ENCODE measurements around the gene SUGCT.

Gene SUGCT

DNA sequence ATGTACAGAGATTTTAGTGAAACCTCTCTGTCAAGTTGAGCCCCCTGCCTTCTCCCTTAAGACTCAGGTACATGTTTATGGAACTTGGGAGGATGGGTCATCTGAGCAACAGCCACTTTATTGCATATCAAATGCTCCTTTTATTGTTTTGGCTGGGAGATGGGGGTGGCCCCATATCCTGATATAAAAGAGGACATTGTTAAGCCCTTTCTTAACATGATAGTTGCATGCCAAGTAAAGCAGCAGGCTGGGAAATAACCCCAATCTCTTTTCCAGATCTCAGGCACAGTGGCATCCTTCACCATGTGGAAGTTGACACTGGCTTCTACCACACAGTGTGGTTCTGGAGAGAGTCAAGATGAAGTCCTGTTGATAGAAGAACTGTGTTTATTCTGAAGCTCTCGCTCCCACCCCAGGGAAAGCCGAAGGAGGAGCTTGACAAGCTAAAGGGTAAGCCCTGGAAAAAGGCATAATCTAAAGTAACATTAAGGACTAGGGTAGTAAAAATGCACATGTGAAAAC, 746.7 kb downstream of the SUGCT start:
- DNase-seq (ENCODE audit: insufficient read length, low spot score) (no peak), FAIRE-seq (no peak)

DNA sequence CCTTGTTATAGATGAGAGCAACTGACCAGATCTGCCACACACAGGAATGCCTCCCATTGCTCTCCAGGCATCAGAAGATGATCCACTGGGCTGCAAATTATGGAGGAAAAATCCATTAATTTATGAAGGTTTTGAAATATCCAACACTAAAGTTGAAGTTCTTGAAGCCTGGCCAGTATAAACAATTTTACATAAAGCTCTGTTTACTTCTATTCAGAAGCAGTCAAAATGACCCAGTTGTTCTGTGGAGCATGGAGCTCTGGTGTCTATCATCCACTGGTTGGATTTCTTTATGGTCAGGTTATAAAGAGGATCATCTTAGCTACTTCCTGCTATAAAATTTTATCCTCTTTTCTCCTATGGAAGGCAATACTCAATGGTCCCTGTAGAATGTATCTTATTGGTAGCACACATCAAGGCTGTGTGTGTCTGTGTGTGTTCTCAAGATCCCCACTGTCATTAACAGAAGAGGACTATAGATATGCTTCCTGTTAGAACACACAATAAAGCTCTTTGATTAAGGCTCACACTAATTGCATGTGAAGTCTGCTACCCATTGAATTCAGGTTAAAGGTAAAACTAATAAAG, 747.4 kb downstream of the SUGCT start:
- DNase-seq (ENCODE audit: insufficient read length, low spot score) (no peak), FAIRE-seq (no peak)

DNA sequence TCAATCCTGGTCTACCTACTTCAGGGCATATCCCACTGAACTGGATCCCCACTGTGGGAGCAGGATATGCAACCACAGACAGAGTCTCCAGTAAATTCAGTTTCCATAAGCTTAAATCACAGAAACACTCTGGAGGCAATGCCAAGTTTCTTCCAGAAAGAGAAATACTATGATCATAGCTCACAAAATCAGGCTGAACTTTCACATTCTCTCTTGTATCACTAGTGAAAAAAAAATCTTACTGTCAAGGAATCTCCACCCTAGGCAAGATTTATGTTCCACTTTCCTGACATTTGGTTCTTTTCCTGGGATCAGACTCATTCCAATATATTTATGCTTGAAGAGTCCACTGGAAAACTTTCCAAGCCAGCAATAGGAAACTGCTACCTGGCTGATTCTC, 749.0 kb downstream of the SUGCT start:
- DNase-seq (ENCODE audit: insufficient read length, low spot score) (no peak), FAIRE-seq (no peak)

DNA sequence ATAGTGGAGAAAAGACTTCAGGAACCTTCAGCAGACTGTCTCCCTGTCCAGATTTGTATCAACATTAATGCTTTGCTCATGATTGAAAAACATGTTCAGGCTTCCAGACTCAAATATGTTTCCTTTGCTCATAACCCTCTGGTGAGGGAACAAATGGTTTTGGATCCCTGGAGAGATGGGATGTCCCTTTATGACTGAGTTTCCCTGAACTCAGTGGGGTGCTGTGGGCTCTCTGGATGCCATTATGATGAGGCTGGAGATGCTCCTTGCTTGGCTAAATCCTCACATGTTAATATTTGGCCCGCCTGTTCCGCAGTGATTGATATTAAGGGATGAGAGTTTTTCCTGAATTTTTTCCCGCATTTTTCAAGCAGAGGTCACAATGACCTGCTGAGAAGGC, 749.4 kb downstream of the SUGCT start:
- DNase-seq (ENCODE audit: insufficient read length, low spot score) (no peak), FAIRE-seq (no peak)

- FAIRE-seq (no peak), DNase-seq (ENCODE audit: insufficient read length, low spot score) (no peak)
These were observed 750.7 kb downstream of the SUGCT start for GRCh38 chr7:40885503-40885902.

DNA sequence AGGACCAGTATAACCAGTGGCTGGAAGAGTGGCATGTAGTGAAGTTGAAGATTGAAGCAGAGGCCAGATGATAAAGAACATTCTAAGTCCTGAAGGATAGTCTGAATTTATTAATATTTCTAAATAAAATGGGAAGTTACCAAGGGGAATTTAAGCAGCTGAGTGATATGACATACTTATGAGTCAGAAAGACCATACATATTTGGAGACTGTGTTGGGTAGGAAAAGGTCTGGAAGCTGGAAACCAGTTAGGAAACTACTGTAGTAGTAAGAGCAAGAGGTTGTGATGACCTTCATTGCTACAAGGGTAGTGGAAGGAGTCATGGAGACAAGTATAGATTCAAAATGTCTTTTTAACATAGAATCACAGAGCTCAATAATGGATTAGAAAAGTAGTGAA, 752.3 kb downstream of the SUGCT start:
- no peak for DNase-seq (ENCODE audit: insufficient read length, low spot score)
- no peak for FAIRE-seq

DNA sequence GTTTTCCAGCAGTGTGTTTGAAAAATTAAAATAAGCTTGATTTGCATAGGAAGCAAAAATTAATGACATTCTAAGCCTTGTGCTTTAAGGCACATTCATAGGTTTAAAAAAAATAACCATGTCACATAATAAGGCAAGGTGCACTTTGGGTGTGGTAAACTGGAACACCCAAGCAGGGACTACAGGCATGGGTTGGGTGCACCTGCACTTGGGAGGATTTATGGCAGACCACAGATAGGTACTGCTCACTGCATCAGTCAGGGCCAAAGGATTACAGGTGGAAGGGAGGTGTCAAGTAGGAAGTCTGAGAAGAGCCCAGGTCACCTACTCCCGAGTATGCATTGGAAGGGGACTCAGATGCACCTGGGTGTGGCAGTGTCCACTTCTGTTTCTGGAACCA, 753.7 kb downstream of the SUGCT start:
- FAIRE-seq (no peak), DNase-seq (ENCODE audit: insufficient read length, low spot score) (no peak)

- no peak for DNase-seq (ENCODE audit: insufficient read length, low spot score)
- no peak for FAIRE-seq
These were observed 754.3 kb downstream of the SUGCT start for GRCh38 chr7:40889099-40889498.

- no peak for FAIRE-seq
These were observed 754.7 kb downstream of the SUGCT start for GRCh38 chr7:40889539-40889938.

DNA sequence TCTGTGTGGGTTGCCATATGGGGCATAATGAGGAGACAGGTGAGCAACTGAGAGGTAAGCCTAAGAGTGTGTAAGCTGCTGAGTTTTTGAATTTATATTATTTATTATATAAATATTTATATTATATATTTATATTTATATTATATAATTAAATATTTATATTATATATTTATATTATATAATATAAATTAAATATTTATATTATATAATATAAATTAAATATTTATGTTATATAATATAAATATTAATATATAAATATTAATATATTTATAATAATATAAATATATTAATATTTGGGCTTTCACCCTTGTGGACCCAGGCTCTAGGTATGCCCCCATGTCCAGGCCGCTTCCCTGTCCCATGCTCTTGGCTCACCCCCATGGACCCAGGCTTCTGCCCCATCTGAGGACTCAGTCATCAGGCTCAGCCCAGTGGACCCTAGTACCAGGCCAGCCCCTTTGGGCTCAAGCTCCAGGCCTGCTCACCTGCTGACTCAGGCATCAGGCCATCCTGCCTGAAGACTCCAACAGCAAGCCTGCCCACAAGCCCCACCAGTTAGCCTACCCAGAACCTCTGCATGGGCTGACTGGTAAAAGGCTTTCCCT, 755.4 kb downstream of the SUGCT start:
- FAIRE-seq (no peak), DNase-seq (ENCODE audit: insufficient read length, low spot score) (no peak)

More at GRCh38 chr7:40889539-40889938, 754.7 kb downstream of the SUGCT start:
- no peak for DNase-seq (ENCODE audit: insufficient read length, low spot score)

GRCh38 chr7:40891232-40891631, 756.4 kb downstream of the SUGCT start:
- FAIRE-seq (no peak), DNase-seq (ENCODE audit: insufficient read length, low spot score) (no peak)

DNA sequence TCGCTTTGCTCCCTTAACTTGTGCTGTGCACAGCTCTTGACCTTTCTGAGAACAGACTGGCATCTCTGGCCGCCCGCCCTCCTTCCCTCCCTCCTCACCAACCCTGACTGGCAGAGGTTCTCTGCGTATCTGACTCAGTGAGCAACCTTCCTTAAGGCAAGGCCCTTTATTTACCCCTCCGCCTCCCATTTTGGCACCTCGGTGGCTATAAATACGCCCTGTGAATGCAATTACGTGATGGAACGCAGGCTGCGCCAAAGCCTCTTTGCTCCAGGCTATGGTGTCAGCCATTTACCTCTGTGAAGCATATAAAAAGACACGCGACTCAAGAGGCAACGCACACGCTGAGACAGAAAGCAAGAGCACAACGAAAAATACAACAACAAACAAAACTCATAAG, 764.3 kb downstream of the SUGCT start:
- FAIRE-seq (no peak), DNase-seq (ENCODE audit: insufficient read length, low spot score) (no peak)

DNA sequence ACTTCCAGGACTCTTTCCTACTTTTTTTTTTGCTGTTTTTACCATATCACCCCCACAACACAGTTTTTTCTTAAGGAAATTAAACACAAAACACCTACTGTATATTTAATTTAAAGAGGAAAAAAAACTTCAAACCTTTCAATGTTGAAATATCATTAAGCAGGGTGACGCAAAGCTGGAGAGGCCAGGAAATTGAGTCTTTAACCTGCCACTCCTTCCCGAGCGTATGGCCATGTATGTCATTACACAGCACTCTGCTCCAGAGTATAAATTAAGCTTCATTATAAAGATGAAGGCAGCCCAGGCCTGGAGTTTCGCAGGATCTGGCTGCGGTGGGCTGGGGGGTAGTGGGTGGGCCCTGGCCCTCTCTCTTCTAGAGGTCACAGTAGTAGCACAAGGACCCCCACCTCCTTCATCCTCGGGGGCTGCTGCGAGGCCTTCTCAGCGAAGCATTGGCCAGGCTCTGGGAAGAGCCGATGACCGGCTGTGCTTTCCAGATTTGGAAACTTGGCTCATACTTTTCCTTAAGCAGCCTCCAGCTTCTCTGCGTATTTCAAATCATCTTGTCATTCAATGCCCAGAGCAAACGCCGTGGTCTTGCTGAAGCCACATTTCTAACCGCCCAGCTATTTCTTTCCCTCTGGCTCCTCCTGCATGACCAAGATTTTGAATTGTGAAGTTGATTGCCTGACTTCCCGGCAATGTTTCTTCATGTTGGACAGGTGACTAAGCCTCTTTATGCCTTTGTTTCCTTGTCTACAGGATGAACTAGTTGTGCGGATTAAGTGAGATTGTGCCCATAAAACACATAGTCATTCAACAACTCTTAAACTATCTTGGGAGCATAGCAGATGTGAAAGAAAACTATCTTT, 765.1 kb downstream of the SUGCT start:
- FAIRE-seq: no peak

DNA sequence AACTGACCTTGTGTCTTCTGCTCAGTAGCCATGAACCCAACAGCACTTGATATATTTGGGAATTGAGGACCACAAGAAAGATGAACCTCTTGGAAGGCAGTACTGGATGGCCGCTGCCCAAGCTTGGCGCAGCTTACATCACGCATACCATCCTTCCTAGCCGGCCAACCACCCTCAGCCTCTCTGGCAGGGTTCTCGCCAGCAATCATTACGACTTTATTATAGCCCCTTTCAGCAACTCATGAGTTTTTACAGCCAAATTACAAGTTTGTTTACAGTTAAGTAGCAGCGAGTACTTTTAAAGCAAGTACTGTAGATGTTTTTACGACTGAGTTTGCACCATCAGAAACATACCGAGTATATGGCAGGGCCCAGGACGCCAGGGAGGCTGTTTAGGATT, 769.1 kb downstream of the SUGCT start:
- no peak for DNase-seq (ENCODE audit: insufficient read length, low spot score)
- FAIRE-seq: no peak

More for the DNA sequence above, 765.1 kb downstream of the SUGCT start:
- DNase-seq (ENCODE audit: insufficient read length, low spot score): no peak

DNA sequence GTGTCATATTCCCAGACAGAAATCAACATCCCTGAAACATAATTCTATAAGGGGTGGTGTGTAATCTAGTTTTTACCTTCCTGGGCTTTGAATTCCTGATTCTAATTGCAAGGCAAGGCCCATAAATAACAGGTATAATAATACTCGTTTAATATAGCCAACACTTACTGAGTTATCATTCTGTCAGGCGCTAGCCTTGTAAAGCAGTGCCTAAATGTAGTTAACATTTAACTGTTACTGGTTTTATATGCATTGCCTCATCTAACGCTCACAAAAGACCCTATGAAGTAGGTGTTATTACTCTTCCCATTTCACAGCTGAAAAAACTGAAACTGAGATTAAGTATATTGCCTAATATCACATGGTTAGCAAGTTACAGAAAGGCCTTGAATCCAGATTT, 772.5 kb downstream of the SUGCT start:
- FAIRE-seq (no peak), DNase-seq (ENCODE audit: insufficient read length, low spot score) (no peak)

DNA sequence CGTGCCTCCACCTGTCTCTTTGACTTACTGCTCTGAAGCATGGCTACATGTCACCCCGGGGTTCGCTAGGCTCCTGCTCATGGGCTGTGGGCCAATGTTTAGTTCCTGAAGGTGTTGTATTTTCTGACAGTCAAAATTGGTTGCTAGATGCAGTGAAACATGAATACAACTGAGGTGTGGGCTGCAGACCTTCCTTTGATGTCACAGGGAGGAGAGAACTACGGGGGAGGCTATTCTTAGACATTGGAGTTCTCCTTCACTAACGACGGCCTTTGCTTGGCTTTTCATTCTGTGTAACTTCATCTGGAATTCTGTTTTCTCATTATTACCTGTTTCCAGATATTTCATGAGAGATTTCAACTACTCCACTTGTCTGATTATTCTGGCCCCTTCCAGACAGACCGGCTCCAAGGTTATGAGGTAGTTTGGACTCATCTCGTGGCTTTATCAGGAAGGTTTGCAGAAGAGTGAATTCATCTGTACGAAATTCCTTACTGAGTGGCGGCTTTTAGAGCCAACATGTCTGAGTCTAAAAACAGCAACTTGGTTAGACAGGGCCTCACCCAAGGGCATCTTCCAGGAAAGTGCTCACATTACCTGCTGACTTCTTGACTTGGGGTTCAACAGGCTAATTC, 774.7 kb downstream of the SUGCT start:
- FAIRE-seq (no peak), DNase-seq (ENCODE audit: insufficient read length, low spot score) (no peak)

Data from GM19239 (cell line).